NCI-H1436 (cell line): ENCODE results near the gene BZW2.
"Not testable (repeated sequence)": the region's sequence is repeated elsewhere in the genome, so short reads cannot be mapped to it uniquely, and the experiment has no call there.

Experiments
- DNase-seq: peaks from one replicate; lab custom pipeline; 2025; lab: John Stamatoyannopoulos, UW

BZW2 gene

GRCh38 chr7:16670731-16671344 lies 24.9 kb downstream of the BZW2 start:
- no peak for DNase-seq

GRCh38 chr7:16671811-16672210 lies 25.8 kb downstream of the BZW2 start:
- no peak for DNase-seq

- DNase-seq: no peak
Observed at GRCh38 chr7:16675277-16675676, 29.3 kb downstream of the BZW2 start.

- no peak for DNase-seq
Observed at GRCh38 chr7:16677978-16678494, 32.1 kb downstream of the BZW2 start.

- DNase-seq: not testable (repeated sequence)
Observed at GRCh38 chr7:16678645-16679566, 32.9 kb downstream of the BZW2 start.

GRCh38 chr7:16684935-16685334 lies 39.0 kb downstream of the BZW2 start:
- DNase-seq: no peak

- no peak for DNase-seq
Observed at GRCh38 chr7:16685535-16685934, 39.6 kb downstream of the BZW2 start.

GRCh38 chr7:16688249-16688648 lies 42.3 kb downstream of the BZW2 start:
- DNase-seq: no peak

GRCh38 chr7:16691241-16691640 lies 45.3 kb downstream of the BZW2 start:
- DNase-seq: no peak

- no peak for DNase-seq
Observed at GRCh38 chr7:16693601-16694318, 47.8 kb downstream of the BZW2 start.

GRCh38 chr7:16694806-16695205 lies 48.8 kb downstream of the BZW2 start:
- DNase-seq: no peak

GRCh38 chr7:16695621-16696237 lies 49.7 kb downstream of the BZW2 start:
- DNase-seq: no peak

GRCh38 chr7:16697507-16698199 lies 51.7 kb downstream of the BZW2 start:
- no peak for DNase-seq

- DNase-seq: no peak
Observed at GRCh38 chr7:16698200-16698905, 52.4 kb downstream of the BZW2 start.

- DNase-seq: no peak
Observed at GRCh38 chr7:16702441-16702840, 56.5 kb downstream of the BZW2 start.

GRCh38 chr7:16708511-16708910 lies 62.5 kb downstream of the BZW2 start:
- DNase-seq: no peak

GRCh38 chr7:16708980-16709379 lies 63.0 kb downstream of the BZW2 start:
- DNase-seq: no peak

GRCh38 chr7:16710651-16711050 lies 64.7 kb downstream of the BZW2 start:
- DNase-seq: no peak

GRCh38 chr7:16711730-16712129 lies 65.7 kb downstream of the BZW2 start:
- no peak for DNase-seq

- DNase-seq: no peak
Observed at GRCh38 chr7:16712916-16713315, 66.9 kb downstream of the BZW2 start.

- DNase-seq: no peak
Observed at GRCh38 chr7:16715928-16716327, 69.9 kb downstream of the BZW2 start.
